Midbrain (tissue), 1 donor: ENCODE results near the gene FAM180A.
"Not testable (repeated sequence)": the region's sequence is repeated elsewhere in the genome, so short reads cannot be mapped to it uniquely, and the experiment has no call there.

Experiments used
- DNase-seq: peaks from one replicate; lab custom pipeline; 2025; lab: John Stamatoyannopoulos, UW

Gene FAM180A

DNA sequence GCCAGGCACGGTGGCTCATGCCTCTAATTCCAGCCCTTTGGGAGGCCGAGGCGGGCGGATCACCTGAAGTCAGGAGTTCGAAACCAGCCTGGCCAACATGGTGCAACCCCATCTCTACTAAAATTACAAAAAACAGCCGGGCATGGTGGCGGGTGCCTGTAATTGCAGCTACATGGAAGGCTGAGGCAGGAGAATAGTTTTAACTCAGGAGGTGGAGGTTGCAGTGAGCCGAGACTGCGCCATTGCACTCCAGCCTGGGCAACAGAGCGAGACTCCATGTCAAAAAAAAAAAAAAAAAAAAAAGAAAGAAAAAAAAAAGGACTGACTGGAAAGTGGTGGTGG, 11.3 kb downstream of the FAM180A start:
- not testable (repeated sequence) for DNase-seq

DNA sequence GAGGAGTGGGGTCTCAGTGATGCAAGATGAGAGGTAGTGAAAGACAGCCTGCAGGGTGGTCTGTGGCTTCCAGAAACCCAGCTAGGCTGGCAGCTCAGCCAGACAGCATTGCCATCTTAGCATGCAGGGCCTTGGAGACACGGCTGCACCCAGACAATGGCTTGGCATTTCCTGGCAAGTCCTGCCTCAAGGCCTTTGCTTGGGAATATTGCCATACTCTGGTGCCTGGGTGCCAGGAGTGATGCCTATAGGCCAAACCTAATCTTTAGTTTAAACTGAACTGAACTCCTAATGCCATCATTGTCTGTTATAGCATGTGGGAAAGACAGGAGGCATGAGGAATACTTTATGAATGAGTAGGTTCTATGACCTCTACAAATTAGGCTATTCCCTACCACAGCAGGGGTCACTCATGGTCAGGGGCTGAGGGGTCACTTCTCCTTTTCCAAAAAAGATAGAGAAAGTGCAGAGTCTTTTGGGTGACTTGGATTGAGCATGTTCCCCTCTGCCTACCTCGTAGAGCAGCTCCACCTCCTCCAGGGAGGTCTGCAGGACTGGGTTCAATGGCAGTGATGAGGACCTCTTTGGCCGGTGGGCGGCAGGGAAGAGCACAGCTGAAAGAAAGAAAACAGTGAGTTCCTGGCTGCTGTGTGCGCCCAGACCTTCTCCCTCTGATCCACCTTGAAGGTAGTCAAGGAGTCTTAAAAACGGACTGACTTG, 11.9 kb downstream of the FAM180A start:
- no peak for DNase-seq

DNA sequence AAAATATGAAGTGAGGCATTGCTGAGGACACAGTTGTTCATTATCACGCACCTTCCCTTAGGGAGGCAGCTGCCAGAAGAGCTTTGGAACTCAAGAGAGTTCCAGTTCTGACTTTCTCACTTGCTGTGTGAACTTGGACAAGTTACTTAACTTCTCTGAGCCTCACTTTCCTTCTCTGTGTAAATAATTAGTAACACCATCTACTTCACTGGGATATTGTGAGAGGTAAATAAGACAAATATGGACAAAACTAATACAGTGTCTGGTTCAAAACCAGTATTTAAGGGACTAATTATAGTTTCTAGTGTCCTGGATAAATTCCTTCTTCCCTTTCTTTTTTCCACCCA, 14.3 kb downstream of the FAM180A start:
- no peak for DNase-seq

DNA sequence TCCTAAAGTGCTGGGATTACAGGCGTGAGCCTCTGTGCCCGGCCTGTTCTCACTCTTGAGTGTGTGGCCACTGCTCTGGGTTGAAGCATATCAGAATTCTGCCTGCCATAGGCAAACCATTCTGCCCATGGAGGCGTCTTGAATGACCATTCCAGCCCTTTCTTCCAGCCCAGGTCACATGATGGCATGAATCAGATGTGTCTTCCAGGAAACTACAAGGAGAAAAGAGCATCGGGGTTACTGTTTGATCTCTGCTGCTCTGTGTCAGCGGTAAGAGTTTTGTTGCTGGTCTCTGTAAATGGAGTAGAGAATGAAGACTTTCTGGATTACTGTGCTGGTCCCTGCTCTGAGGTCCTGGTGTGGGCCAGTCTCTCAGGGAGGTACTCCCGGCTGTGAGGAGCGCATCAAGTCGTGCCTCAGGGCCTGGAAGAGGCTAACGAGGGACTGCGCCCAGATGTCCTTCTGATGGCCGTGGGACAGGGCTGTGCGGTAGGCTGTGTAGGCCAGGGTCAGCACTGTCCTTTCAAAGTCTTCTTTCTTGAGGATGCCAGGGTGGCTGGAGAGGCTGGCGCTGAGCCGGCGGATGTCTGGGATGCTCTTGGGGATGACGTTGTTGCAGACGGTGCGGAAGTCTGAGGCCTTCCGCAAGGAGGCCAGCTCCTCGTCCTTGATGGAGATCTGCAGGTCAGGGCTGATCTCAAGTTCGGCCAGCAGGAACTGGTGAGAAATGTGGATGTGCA, 14.8 kb downstream of the FAM180A start:
- no peak for DNase-seq

DNA sequence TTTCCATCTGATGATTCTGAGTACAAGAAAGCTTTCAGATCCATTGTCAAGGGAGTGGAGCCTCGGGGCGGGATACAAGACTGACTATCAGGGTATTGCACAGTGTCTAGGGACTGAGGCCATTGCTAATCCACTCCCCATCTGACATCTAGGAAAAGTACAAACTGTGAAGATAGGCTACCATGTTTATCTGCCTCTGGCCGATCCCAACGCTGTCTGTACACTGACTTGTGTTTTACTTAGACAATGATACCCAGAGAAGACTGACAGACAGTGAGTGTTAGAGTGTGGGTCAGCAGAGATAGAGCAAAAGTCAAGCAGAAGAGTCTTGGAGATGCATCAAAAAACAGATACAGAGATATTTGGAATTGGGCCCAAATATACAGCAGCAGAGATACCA, 17.5 kb downstream of the FAM180A start:
- DNase-seq: no peak

DNA sequence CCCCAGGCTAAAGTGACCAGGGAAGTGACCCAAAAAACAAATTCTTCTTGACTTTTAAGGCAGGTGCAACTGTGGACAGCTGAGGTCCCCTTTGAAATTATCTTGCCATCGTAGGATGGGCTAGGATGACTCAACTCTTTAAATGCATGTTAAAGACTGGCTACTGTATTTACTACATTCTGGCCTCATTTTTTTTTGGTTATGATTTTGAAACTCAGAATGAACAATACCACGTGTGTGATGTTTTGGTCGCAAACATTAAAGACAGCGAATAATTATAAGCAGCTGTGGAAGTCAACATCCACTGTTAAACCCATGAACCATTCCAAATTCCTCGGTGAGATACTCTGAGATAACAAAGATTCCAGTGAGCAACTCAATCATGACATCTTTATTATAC, 19.4 kb downstream of the FAM180A start:
- no peak for DNase-seq

DNA sequence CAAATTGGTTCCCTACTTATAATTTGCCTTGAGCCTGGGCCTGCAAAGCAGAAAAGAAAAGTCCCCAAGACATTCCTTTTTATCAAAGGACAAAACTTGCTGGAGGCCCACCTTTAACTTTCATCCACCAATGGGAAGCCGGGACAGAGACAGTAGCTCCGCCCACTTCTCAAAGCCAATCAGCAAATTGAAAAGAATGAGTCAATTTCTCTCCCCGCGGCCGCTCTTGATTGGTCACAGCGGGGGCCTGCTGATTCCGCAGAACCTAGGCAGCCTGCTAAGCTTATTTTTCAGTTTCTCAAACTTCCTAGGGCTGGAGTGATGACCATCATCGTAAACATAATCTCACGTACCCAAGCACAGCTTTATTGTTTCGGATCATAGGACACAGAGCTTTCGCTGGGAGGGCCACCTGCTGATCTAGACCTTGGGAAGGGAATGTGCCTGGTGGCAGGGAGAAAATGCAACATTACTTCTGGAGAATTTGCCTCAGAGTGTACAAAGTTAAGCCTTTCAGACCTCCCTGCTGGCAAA, 20.4 kb downstream of the FAM180A start, which contains the start of gene SLC13A4:
SLC13A4 (minus strand) TSS at position 51 of the 534 bp plus-strand sequence. CDS start 690 bp downstream, outside the sequence.
- DNase-seq: no peak

DNA sequence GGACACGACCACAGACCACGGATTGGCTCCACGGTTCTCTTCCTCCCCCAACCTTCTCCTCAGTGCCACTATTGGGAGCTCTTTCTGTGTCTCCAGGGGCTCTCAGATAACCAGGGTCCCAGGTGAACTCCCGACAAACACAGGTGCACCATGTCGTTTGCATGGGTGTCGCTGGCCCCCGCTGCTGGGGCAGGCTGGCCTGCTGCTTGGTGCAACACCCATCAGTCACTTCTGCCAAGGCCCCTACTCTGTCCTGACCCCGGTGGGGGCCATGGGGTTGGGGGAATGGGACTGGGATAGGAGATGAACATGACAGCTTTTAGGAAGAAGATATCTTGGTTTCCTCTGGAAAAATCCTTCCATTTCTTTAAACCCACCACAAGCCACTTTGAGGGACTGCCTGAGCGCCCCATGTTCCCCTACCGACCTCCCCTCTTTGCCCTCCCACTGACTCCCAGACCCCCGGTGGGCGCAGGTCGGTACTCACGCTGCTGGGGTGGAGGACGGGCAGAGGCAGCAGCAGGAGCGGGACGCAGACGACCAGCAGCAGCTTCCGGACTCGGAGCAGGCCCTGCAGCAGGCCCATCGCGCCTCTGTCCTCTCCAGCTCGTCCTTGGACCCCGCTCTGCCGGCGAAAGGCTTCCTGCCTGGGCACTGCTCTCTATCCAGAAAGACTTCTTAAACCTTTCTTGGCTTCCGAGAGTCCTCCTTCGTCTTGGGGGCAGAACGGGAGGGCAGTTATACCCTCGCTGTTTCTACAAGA, 21.5 kb downstream of the FAM180A start:
- no peak for DNase-seq

DNA sequence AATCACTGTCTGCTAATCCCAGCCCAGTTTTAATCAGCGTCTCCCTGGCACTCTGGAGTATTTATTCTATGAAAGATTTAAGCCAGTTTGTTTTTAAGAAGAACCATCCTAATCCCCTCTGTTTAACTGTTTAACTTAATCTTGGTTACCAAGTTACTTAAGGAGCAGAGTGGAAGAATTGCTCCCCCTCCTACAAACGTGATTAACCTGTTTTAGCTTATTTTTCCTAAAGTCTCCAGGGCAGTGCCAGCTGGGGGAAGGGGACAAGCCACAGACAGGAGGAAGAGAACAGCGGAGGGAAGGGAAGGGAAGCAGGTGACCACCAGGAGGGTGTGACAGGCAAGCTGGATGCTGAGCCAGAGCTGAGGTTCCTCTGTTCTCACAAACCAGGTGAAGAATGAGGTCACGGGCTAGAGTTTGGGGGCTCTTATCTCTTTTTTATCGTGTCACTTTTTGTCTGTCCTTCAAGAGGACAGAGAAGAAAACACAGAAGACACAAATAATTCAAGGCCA, 22.3 kb downstream of the FAM180A start:
- no peak for DNase-seq

DNA sequence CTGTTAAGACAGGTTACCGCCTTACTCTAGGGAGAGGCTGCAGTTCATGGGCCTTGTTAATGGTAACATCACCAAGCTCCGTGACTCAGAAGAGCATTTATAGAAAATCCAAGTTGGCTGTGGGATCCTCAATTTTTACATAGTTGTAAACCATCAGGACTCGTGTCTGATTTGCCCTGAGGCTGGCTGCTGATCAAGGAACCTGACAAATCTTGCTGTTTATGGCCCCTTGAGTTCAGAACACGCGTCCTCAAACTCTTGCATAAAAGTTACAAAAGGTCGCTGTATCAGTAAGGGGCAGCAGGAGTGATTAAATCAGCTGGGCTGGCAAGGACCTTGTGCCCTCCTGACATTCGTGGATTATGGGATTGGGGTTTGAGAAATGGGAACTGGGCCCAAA, 25.2 kb downstream of the FAM180A start:
- no peak for DNase-seq

DNA sequence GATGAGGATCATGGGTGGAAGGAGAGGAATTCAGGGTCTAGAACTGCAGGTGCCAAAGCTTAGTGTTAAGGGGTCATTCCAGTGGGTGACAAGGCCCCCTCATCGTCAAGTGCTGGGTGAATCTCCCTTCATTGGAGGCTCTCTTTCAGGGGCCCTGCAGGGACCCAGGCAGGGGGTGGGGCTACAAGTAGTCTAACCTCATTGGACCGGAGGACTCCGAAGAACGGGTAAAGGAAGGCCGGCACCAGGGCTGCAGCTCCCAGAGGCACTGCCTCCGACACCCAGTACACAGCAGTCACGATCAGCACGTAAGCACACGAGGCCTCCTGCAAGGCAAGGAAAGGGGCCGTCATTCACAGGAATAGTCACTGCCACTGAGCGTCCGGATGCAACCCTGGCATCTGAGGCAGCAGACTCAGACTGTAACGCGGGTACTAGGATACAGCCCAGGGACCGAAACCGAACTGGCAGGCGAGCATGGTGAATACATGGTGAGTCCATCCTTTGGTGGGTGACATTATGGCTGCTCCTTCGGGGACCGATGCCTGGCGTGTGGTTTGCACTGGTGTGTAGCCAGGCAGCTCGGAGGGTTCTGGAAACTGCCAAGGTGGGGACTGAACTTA, 27.3 kb downstream of the FAM180A start:
- DNase-seq: no peak

DNA sequence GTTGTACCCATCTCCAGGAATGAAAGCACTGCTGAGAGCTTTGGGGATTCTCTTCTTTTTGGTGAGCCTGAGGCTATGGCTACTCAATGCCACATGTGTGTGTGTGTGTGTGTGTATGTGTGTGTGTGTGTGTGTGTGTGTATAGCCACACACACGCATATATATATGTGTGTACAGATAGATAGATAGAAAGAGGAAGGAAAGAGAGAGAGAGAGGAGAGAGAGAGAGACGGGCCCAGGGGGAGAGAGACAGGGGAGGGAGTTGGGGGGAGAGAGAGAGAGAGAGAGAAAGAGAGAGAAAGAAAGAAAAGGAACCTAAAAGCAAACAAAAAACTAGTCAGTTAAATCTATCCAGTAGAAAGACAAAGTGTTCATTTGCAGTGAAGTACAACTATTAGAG, 28.9 kb downstream of the FAM180A start:
- no peak for DNase-seq

DNA sequence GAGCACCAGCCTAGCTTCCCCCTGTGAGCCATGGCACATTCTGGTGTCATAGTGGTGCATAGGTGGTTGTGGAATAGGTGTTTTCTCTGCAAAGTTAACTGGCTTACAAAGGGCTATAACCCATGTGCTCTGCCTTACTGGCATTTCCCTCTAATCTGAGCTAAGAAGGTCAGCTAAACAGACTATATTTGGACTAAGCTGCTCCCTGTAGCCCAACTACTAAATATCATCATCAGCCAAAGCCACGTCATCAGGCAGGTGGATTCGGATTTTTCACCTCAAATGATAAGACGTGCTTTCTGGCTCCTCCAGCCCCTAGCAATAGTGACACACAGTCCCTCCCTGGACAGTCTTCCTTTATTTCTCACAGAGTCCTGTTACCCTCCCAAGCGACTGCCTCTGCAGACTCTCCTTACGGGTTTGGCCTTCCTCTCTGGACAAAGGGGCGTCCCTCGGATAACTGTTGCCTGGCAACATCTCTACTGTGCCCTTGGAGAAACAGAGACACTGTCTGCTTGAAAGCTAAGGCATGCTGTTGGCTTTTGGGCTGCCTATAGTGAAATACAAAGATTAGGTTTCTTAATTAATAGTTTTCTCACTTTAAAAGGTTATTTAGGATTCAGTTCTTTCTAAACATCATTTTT, 29.7 kb downstream of the FAM180A start:
- no peak for DNase-seq

DNA sequence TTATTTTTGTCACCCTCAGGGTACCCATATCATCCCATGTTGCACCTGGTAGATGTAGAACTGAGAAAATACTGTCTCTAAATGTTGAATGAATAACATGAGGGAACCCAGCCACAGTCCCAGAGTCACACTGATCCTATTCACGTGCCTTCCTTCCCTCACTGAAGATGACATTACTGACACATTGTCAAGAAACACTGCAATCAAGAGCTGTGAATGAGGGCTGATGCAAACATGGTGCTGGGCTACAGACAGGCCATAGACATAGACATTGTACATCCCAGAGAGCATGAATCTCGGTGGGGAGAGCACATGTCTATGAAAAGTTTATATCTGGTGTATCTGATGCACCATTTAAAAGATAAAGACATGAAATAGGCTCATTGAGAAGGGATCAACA, 30.4 kb downstream of the FAM180A start:
- DNase-seq: no peak

DNA sequence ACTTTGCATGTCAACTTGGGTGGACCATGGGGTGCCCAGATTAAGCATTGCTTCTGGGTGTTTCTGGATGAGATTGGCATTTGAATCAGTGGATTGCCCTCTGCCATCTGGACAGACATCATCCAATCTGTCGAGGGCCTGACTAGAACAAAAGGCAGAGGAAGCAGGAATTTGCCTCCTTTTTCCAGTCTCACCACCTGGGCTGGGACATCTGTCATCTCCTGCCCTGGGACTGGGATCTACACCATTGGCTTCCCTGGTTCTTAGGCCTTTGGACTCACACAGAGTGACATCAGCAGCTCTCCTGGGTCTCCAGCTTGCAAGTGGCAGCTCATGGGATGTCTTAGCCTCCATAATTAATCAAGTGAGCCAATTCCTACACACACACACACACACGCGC, 30.9 kb downstream of the FAM180A start:
- DNase-seq: no peak

DNA sequence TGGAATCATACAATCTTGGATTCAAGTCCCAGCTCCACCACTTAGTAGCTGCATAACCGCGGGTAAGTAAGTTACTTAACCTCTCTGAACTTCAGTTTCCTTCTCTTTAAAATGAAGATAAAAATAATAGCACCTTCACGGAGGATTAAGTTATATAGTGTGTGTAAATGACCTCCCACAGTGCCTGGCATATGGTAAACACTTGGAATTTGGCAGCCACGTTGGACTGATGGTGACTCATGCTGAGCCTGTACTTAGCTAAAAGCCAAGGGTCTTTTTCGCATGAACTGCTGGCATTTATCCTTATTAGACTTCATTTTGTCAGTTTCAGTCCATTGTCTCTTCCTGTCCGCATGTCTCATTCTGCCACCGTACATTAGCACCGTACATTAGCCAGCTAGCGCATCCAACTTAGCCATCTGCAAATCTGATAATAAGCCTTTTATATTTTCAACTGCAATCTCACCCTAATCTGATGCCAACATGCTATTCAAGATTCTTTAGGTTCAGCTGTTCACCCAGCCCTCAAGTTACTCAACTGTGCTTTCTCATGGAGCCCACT, 31.9 kb downstream of the FAM180A start:
- DNase-seq: no peak

DNA sequence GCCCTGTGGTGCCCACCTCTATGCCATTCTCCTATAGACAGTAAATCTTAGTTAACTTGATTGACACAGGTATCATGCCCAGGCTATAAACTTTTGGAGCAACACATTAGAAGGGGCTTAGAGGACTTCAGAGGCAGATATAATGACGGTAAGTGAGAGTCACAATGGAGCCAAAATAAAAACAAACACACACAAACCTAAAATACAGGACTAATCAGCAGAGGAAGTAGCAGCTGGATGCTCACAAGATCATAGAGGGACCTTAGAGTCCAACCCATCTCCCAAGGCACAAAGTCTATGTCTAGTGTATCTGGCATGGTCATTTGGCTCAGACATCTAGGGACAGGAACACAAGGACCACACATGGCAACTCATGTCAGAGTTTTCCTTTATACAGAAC, 32.9 kb downstream of the FAM180A start:
- no peak for DNase-seq

DNA sequence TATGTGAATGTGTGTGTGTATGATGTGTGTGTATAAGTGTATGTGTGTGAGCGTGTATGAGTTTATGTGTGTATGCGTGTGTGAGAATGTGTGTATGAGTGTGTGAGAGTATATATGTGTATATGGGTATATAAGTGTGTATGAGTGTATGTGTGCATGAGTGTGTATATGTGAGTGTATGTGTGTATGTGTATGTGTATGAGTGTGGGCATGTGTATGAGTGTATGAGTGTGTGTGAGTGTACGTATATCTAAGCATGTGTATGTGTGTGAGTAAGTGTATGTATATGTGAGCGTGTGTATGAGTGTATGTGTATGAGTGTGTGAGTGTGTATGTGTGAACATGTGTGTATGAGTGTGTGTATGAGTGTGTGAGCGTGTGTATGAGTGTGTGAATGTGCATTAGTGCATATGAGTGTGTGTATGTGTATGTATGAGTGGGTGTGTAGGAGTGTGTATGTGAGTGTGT, 33.5 kb downstream of the FAM180A start:
- no peak for DNase-seq

DNA sequence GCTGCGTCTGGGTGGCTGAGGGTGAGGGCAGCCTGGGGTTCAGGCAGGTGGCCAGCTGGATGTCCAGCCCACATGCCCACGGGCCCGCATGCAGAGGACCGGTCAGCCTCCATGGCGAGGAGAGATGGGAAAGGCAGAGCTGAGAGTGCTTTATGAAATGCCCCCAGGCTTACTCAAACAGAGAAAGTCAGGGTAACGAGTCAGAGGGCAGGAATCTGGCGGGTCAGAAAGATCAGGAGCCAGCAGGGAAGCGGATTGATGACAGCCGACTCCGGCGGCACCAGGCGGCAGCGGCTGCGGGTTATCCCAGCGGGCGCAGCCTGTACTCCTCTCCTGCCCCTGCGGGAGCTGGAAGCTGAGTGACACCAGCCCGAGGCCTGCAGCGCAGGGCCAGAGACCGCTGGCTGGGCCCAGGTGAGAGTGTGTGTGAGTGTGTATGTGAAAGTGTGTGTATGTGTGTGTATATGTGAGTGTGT, 34.0 kb downstream of the FAM180A start:
- DNase-seq: no peak

DNA sequence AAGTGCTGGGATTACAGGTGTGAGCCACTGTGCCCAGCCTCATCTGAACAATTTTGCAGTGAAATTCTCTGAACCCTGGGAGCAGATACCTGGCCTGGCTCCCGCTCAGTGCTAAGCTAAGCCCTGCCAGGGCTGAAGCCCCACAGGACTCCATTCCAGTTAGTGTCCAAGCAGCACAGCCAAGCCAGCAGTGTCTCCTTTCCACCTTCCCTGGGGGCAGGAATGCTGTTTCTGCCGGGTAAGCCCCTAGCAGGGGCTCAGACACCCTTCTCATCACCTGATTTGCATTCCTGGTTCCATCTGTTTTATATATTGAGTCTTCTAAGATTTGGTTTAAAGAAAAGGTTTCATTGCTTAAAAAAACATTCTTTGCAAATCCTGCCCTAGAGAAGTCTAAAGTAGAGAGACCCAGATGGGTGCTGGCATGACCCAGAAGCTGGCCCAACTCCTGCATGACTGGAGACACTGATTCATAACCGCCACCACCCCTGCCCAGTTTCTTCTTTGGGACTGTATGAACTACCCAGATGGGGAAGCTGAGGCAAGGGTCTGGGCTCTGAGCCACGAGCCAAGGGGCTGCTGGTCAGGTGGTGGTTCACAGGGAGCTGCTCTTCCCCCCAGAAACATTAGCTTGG, 34.7 kb downstream of the FAM180A start:
- DNase-seq: no peak
